Measurements from ENCODE around the gene TPO. TPM values are rescaled to one million over a fixed set of nuclear protein-coding genes. Genes with fewer than 3 reads are reported as not detected.
"Not testable (repeated sequence)": the region's sequence is repeated elsewhere in the genome, so short reads cannot be mapped to it uniquely, and the experiment has no call there.

TPO gene
- total RNA-seq, 2 experiments from 2014 or later: not detected

DNA sequence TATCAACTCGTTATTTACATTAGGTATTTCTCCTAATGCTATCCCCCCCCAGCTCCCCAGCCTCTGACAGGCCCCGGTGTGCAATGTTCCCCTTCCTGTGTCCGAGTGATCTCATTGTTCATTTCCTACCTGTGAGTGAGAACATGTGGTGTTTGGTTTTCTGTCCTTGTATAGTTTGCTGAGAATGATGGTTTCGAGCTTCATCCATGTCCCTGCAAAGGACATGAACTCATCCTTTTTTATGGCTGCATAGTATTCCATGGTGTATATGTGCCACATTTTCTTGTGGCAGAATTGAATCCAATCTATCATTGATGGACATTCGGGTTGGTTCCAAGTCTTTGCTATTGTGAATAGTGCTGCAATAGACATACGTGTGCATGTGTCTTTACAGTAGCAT lies 23.1 kb upstream of the TPO start:
- DNase-seq; H3K36me3 Mint-ChIP-seq (ENCODE audit: low read depth); H3K27ac Mint-ChIP-seq; H3K9me3 Mint-ChIP-seq; H3K27me3 Mint-ChIP-seq (ENCODE audit: low read depth); H3K4me3 Mint-ChIP-seq; intact Hi-C loops (cut with micrococcal nuclease); CTCF ChIA-PET: not testable (repeated sequence)
- H3K4me1 Mint-ChIP-seq (ENCODE audit: low read depth): peaks cover 10% of the 10 kb centered on the region

DNA sequence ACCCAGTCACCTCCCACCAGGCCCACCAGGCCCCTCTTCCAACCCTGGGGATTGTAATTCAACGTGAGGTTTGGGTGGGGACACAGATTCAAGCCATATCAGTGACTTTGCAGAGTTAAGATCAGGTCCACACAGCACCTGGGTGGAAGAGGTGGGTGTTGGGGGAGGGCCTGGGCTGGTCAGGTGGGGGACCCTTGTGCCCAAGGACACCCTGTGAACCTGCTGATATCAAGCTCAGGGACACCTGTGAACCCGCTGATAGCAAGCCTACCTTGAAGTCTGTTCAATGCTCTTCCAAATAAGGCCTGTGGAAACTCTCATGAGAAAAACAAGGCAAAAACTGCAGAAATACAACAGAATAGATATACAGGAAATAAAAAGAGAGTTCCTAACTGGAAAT lies 19.9 kb upstream of the TPO start:
- Mint-ChIP-seq H3K27ac (no peak overlapping the region), H3K36me3 (ENCODE audit: low read depth) (no peaks in the 10 kb centered on the region), H3K9me3 (peaks cover 3% of the 10 kb centered on the region), H3K27me3 (ENCODE audit: low read depth) (no peaks in the 10 kb centered on the region), H3K4me3 (no peak overlapping the region), H3K4me1 (ENCODE audit: low read depth) (peaks cover 9% of the 10 kb centered on the region)
- CTCF ChIA-PET: no interaction called here
- no peak for DNase-seq
- intact Hi-C loops (cut with micrococcal nuclease): no loop called here

DNA sequence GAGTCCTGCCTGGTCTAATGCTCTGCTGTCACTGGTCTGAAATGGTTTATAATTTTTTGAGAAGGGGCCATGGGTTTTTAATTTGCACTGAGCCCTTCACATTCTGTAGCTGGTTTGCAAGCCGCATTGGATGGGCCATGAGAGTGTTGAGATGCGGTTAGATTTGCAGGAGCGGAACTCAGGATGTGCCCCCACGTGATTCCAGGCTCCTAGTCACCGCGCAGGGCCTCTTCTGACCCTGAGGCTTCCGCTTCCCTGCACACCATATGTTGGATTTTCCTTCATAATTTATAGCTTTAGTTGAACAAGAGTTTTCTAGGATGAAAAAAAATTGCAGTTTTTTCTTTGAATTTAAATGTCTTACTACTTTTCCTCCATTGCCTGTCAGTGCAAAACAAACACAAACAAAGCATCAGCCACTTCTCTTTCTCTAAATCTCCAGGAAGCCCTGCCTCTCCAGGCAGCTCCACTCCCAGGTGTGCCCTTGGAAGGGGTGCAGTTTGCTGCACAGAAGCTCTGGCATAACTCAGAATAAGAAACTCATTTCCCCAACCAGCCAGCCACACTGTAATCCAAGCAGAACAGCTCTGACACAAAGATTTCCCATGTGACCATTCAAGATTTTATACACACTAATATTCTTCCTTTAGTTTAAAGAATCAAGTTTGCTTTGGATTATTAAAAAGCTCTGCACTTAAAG lies 18.4 kb upstream of the TPO start:
- Mint-ChIP-seq H3K4me3 (no peak overlapping the region), H3K27me3 (ENCODE audit: low read depth) (no peaks in the 10 kb centered on the region), H3K27ac (no peak overlapping the region), H3K9me3 (peaks cover 3% of the 10 kb centered on the region), H3K36me3 (ENCODE audit: low read depth) (no peaks in the 10 kb centered on the region), H3K4me1 (ENCODE audit: low read depth) (no peaks in the 10 kb centered on the region)
- intact Hi-C loops (cut with micrococcal nuclease): no loop called here
- CTCF ChIA-PET: no interaction called here
- DNase-seq: no peak

DNA sequence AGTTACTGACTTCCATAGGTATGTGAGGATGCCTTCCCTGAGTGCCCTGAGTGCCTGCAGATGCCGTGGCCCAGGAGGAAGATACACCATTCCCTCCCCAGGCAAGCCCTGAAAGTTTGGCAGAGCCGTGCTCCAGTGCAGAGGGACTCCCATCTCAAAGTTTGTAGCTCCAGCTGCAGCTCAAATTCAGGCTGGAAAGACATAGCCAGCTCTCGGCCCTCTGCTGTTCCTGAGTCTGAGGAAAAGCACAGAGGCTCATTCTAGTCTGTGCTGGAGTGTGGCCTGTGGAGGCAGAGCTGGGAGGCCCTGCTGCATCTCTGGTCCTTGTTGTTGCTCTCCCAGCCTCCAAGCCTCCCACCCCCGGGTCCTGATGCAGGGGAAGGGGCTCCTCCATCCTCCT lies 15.9 kb upstream of the TPO start:
- DNase-seq: no peak
- intact Hi-C loops (cut with micrococcal nuclease): no loop called here
- H3K27me3 Mint-ChIP-seq (ENCODE audit: low read depth): no peaks in the 10 kb centered on the region
- CTCF ChIA-PET: no interaction called here
- H3K4me1 Mint-ChIP-seq (ENCODE audit: low read depth): no peaks in the 10 kb centered on the region
- no peaks in the 10 kb centered on the region for H3K36me3 Mint-ChIP-seq (ENCODE audit: low read depth)
- no peak overlapping the region for H3K27ac Mint-ChIP-seq
- peaks cover under 1% of the 10 kb centered on the region for H3K9me3 Mint-ChIP-seq
- H3K4me3 Mint-ChIP-seq: no peak overlapping the region

DNA sequence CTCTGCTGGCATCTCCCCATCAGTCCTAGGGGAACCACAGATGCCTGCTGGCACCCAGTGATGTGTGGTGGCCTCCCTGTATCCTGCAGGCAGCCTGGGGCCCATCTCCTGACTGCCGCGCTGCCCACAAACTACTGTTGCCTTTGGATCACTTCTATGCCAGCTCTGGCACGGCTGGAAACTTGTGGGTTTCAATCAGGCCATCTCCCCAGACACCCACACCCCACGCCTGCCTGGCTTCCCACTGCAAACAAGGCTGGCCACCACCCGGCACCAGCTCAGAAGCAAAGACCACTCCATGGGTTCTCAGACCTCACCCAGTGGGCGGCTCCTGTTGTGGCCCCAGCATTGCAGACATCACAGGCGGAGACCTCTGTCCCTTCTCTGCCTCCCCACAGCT lies 15.1 kb upstream of the TPO start:
- Mint-ChIP-seq H3K9me3 (peaks cover 2% of the 10 kb centered on the region), H3K4me3 (no peak overlapping the region), H3K36me3 (ENCODE audit: low read depth) (no peaks in the 10 kb centered on the region), H3K27me3 (ENCODE audit: low read depth) (no peaks in the 10 kb centered on the region), H3K27ac (no peak overlapping the region), H3K4me1 (ENCODE audit: low read depth) (no peaks in the 10 kb centered on the region)
- CTCF ChIA-PET: no interaction called here
- DNase-seq: no peak
- intact Hi-C loops (cut with micrococcal nuclease): no loop called here

DNA sequence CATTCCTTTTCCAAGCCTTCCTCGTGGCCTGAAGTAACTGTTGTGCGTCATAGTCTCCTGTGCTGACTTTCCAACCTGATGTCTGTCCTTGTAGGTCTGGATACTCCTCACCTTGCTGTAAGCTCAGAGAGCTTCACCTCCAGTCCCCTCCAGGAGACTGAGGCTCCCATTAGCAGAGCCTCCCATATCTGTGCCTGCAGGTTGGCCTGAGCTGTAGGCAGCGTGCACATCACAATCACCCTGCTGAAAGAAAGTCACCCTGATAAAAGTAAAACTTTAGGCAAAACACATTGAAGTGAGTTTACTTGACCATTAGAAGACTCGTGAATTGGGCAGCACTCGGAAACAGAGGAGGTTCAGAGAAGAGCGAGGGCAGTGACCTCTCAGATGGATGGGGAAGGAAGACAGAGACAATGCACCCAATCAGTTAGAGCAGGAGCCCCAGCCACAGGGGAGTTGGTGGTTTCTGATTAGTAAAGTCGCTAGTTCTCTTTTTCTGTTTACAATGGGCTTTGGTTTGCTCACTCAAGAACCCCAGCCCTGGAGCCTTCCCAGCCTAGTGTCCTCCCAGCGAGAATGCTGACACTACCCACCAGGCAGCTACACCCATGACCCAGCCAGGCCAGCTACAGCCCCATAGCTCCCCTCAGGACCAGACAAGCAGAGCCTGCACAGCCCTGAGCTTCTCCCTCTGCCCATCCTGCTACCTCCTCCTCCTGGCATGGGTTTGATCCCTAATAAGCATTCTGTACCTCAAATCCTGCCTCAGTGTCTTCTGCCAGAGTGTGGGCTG lies 12.1 kb upstream of the TPO start:
- Mint-ChIP-seq H3K9me3 (peaks cover 2% of the 10 kb centered on the region), H3K27ac (no peak overlapping the region), H3K4me3 (no peak overlapping the region), H3K27me3 (ENCODE audit: low read depth) (no peaks in the 10 kb centered on the region), H3K36me3 (ENCODE audit: low read depth) (no peaks in the 10 kb centered on the region), H3K4me1 (ENCODE audit: low read depth) (no peaks in the 10 kb centered on the region)
- DNase-seq: no peak
- intact Hi-C loops (cut with micrococcal nuclease): no loop called here
- CTCF ChIA-PET: no interaction called here

DNA sequence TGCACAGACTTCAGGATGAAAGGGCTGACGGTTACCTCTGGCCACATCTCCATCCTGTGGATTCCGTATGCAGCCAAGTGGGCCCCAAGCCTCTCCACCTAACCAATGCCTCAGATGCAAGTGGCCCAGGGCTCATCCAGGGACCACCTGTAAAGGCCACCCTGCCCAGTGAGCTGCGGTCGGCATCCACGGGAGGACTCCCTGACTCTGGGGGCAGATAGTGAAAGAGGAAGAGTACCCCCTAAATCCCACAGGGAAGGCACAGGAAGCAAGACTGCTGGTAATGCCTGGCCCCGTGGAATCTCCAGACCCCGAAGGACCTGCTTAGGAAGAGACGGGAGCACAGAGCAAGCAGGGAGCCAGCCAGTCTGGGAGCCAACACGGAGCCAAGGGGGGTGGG lies 11.2 kb upstream of the TPO start:
- no peak for DNase-seq
- Mint-ChIP-seq H3K9me3 (peaks cover 2% of the 10 kb centered on the region), H3K4me3 (no peak overlapping the region), H3K27ac (no peak overlapping the region), H3K4me1 (ENCODE audit: low read depth) (peaks cover 2% of the 10 kb centered on the region), H3K36me3 (ENCODE audit: low read depth) (no peaks in the 10 kb centered on the region), H3K27me3 (ENCODE audit: low read depth) (no peaks in the 10 kb centered on the region)
- intact Hi-C loops (cut with micrococcal nuclease): no loop called here
- CTCF ChIA-PET: no interaction called here

DNA sequence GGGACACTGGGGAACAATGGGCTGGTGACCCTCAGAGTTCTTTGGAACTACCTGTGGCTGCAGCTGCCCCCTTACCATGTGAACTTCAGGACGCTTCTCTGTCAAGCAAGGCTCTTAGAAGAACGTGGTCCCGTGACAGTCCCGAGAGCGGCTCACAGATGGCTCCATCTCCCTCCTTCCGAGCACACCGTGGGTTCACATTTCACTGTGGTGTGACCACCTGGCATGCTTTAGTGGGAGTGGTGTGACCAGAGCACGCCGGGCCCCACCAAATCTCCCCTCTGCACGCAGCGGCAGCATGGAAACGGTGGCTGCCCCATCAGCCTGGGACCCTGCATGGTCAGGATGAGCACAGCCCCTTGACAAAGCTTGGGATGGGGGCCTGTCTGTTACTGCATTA lies 9.7 kb upstream of the TPO start:
- Mint-ChIP-seq H3K27ac (no peak overlapping the region), H3K4me1 (ENCODE audit: low read depth) (peaks cover 3% of the 10 kb centered on the region), H3K4me3 (no peak overlapping the region), H3K27me3 (ENCODE audit: low read depth) (no peaks in the 10 kb centered on the region), H3K9me3 (peaks cover 2% of the 10 kb centered on the region), H3K36me3 (ENCODE audit: low read depth) (no peaks in the 10 kb centered on the region)
- intact Hi-C loops (cut with micrococcal nuclease): no loop called here
- DNase-seq: no peak
- CTCF ChIA-PET: no interaction called here

DNA sequence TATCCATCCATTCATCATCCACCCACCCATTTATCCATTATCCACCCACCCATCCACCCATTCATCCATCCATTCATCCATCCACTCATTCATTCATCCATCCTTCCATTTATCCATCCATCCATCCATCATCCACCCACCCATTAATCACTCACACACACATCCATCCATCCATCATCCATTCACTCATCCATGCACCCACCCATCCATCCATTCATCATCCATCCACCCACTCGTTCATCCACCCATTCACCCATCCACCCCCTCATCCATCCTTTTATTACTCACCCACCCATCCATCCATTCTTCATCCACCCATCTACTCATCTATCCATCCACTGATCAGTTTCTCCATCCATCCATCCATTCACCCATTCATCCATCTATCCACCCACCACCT lies 8.1 kb upstream of the TPO start:
- Mint-ChIP-seq H3K9me3 (peaks cover 2% of the 10 kb centered on the region), H3K27ac (no peak overlapping the region), H3K4me1 (ENCODE audit: low read depth) (peaks cover 3% of the 10 kb centered on the region), H3K27me3 (ENCODE audit: low read depth) (no peaks in the 10 kb centered on the region), H3K36me3 (ENCODE audit: low read depth) (no peaks in the 10 kb centered on the region), H3K4me3 (no peak overlapping the region)
- no peak for DNase-seq
- intact Hi-C loops (cut with micrococcal nuclease): no loop called here
- CTCF ChIA-PET: no interaction called here

DNA sequence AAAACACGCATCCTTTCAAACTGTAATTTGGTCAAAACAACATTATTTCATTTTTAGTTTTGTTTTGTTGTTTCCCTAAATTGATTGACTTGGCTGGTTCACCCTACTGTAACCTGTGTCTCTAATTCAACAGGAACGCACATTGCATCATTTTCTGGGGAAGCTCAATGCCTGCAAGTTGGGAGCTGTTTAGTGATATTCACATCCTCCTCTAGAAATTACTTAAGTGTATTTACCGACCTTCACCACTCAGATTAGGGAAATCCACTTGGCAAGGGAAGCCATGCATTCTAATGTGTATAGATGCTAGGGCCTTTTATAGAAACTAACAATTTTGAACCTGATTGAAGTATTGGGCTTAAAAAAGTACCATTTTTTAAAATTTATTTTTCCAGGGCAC lies 7.3 kb upstream of the TPO start:
- H3K36me3 Mint-ChIP-seq (ENCODE audit: low read depth): no peaks in the 10 kb centered on the region
- no peak overlapping the region for H3K4me3 Mint-ChIP-seq
- no peak for DNase-seq

DNA sequence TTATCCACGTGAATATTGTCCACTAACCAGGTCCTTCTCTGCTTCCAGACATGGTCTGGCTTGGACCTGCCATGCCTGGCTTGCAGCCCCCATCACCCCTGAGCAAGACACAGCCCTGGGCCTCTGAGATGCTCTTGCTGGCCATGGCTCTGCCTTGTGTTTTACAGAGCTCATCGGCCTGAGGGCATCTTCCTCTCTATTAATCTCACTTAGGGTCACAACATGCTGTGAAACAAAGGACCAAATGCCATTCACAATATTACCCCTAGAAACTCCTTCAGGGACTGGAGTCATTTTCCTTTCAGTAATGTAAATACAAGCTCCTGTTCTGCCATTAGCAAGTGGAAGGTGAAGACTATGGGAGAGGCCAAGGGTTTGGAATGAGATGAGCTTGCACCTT lies 6.8 kb upstream of the TPO start:
- Mint-ChIP-seq H3K4me1 (ENCODE audit: low read depth) (peaks cover 3% of the 10 kb centered on the region), H3K27me3 (ENCODE audit: low read depth) (no peaks in the 10 kb centered on the region), H3K27ac (no peak overlapping the region), H3K36me3 (ENCODE audit: low read depth) (no peaks in the 10 kb centered on the region), H3K9me3 (peaks cover 2% of the 10 kb centered on the region), H3K4me3 (no peak overlapping the region)
- CTCF ChIA-PET: no interaction called here
- no peak for DNase-seq
- intact Hi-C loops (cut with micrococcal nuclease): no loop called here

More for the DNA sequence above, 7.3 kb upstream of the TPO start:
- intact Hi-C loops (cut with micrococcal nuclease): no loop called here
- Mint-ChIP-seq H3K4me1 (ENCODE audit: low read depth) (peaks cover 3% of the 10 kb centered on the region), H3K27ac (no peak overlapping the region), H3K27me3 (ENCODE audit: low read depth) (no peaks in the 10 kb centered on the region), H3K9me3 (peaks cover 2% of the 10 kb centered on the region)
- CTCF ChIA-PET: no interaction called here

DNA sequence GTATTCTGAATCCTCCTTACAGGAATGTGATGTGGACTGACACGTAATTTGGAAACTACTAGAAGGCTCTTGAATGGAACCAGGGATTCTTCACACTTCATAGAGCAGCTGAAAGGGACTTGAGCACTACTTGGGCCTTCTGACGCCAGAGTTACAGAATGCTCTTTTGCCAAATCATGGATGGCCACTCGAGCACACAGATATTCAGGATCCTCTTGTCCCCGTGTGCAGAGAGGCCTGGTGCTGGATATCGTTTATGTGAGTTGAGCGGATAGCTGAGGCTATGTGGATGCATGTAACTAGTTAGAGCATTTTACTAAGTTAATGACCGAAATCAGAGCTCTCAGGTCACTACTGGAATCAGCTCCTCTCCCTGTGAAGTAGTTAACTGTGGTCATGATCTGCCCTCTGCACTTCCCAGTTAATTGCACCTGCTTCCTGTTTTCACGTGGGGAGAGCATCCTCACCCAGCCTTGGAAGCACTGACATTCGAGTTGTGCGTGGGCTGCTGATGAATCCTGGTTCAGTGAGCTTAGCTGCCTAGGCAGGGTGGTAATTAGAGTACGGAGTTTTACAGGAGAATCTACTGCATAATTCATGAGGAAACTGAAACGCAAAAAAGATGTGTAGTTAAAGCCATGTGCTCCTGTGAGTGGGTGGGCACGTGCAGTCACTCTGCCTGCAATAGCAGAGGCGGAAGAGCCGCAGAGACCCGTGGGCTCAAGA lies 5.2 kb upstream of the TPO start:
- H3K27me3 Mint-ChIP-seq (ENCODE audit: low read depth): no peaks in the 10 kb centered on the region

DNA sequence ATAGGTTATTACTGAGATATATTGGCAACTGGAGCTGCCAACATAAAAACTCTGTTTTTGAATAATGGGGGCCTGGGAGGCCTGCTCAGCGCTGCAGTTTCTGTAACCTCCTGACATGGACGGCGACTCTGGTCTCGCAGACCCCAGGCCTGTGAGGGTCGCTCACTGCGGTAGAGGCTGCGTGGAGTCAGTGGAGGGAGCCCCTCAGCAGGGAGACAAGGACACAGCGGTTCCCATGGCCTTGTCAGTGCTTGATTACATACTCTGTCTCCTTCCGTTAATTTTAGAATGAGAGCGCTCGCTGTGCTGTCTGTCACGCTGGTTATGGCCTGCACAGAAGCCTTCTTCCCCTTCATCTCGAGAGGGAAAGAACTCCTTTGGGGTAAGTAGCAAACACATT lies 858 bp downstream of the TPO start:
- H3K27ac Mint-ChIP-seq: no peak overlapping the region
- H3K36me3 Mint-ChIP-seq (ENCODE audit: low read depth): no peaks in the 10 kb centered on the region
- H3K9me3 Mint-ChIP-seq: no peaks in the 10 kb centered on the region
- intact Hi-C loops (cut with micrococcal nuclease): no loop called here
- H3K27me3 Mint-ChIP-seq (ENCODE audit: low read depth): no peaks in the 10 kb centered on the region
- CTCF ChIA-PET: no interaction called here
- H3K4me3 Mint-ChIP-seq: no peak overlapping the region
- DNase-seq: no peak
- H3K4me1 Mint-ChIP-seq (ENCODE audit: low read depth): no peaks in the 10 kb centered on the region

More for the DNA sequence above, 5.2 kb upstream of the TPO start:
- H3K9me3 Mint-ChIP-seq: no peaks in the 10 kb centered on the region
- H3K4me1 Mint-ChIP-seq (ENCODE audit: low read depth): peaks cover 3% of the 10 kb centered on the region
- no peak overlapping the region for H3K4me3 Mint-ChIP-seq
- CTCF ChIA-PET: no interaction called here
- DNase-seq: no peak
- intact Hi-C loops (cut with micrococcal nuclease): no loop called here
- H3K27ac Mint-ChIP-seq: no peak overlapping the region
- no peaks in the 10 kb centered on the region for H3K36me3 Mint-ChIP-seq (ENCODE audit: low read depth)

Measured in activated naive CD4-positive, alpha-beta T cell treated with anti-CD3 and anti-CD28 coated beads for 36 hours (primary cell).